ENCODE measurements around the gene SNX18. TPM values are rescaled to one million over a fixed set of nuclear protein-coding genes. Genes with fewer than 3 reads are reported as not detected.
A peak's percentile ranks its signal among the peaks of the same experiment; 100 is the strongest.

Gene SNX18
- total RNA-seq, 2 donors from 2014 or later = 19.7 to 20.5 TPM

DNA sequence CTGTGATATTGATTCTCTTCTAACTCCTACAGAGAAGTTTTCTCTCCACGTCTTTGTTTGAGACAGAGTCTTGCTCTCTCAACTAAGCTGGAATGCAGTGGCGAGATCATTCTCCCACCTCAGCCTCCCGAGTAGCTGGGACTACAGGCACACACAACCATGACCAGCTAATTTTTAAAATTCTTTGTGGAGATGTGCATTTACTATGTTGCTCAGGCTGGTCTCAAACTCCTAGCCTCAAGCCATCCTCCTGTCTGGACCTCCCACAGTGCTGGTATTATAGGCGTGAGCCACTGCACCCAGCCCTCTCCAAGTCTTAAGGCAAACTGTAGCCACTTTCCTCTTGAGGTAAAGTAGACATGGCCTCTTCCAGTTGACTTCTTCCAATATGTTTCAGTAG lies 72.2 kb downstream of the SNX18 start:
- Mint-ChIP-seq H3K4me1 (peaks cover 18% of the 10 kb centered on the region), H3K4me3 (no peak overlapping the region), H3K27me3 (ENCODE audit: insufficient read depth) (no peaks in the 10 kb centered on the region), H3K36me3 (ENCODE audit: low read depth) (no peaks in the 10 kb centered on the region), H3K9me3 (peaks cover 15% of the 10 kb centered on the region), H3K27ac (peak overlapping the region; percentile 29)
- no peaks in the 10 kb centered on the region for H3K27me3 ChIP-seq (ENCODE audit: control insufficient read depth, insufficient read depth, low read length, poor library complexity, severe bottlenecking)
- H3K9ac ChIP-seq (ENCODE audit: extremely low read depth, low read length, poor library complexity, severe bottlenecking) = no peak overlapping the region
- H3K4me3 ChIP-seq (ENCODE audit: low read length) = peak overlapping the region; percentile 25
- 71% methylated on average over 4 of the region's 4 CpGs; no CpG with 5 or more reads in 1 of the 2 experiments for WGBS, 2 experiments (ENCODE audit: insufficient coverage in 1 of 2, insufficient read length in 1 of 2)
- no peak overlapping the region for H3K27ac ChIP-seq (ENCODE audit: low read depth, low read length)
- peaks cover 3% of the 10 kb centered on the region for H3K4me1 ChIP-seq (ENCODE audit: control insufficient read depth, insufficient read depth, low read length)
- peaks cover 14% of the 10 kb centered on the region for H3K9me3 ChIP-seq (ENCODE audit: control insufficient read depth, low read length)
- TF ChIP-seq, protein P1, sequence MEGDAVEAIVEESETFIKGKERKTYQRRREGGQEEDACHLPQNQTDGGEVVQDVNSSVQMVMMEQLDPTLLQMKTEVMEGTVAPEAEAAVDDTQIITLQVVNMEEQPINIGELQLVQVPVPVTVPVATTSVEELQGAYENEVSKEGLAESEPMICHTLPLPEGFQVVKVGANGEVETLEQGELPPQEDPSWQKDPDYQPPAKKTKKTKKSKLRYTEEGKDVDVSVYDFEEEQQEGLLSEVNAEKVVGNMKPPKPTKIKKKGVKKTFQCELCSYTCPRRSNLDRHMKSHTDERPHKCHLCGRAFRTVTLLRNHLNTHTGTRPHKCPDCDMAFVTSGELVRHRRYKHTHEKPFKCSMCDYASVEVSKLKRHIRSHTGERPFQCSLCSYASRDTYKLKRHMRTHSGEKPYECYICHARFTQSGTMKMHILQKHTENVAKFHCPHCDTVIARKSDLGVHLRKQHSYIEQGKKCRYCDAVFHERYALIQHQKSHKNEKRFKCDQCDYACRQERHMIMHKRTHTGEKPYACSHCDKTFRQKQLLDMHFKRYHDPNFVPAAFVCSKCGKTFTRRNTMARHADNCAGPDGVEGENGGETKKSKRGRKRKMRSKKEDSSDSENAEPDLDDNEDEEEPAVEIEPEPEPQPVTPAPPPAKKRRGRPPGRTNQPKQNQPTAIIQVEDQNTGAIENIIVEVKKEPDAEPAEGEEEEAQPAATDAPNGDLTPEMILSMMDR (conservative IDR thresholded peaks at IDR 0.05) = no peak
- peak; percentile 73 for DNase-seq
- H3K36me3 ChIP-seq (ENCODE audit: control insufficient read depth, insufficient read depth, low read length) = no peaks in the 10 kb centered on the region

DNA sequence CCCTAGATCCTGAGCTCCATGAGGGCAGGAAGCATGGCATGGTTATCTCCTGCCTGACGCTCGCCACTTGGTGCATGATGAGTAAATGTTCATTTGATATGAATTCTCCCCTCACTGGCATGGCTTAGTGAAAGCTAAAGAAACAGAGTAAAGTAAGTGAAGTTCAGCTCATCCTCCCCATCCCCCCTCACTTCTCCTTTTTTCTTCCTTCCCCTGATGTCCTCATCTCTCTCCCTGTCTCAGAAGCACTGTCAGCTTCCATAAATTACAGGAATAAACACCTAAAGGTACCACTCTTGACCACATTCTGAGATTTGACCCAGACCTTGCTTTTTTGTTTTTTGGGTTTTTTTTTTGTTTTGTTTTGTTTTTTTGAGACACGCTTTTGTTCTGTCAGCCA lies 73.3 kb downstream of the SNX18 start:
- Histone ChIP-seq H3K36me3 (ENCODE audit: control insufficient read depth, insufficient read depth, low read length) (no peaks in the 10 kb centered on the region), H3K27ac (ENCODE audit: low read depth, low read length) (no peak overlapping the region), H3K9ac (ENCODE audit: extremely low read depth, low read length, poor library complexity, severe bottlenecking) (no peak overlapping the region), H3K4me1 (ENCODE audit: control insufficient read depth, insufficient read depth, low read length) (peaks cover 3% of the 10 kb centered on the region), H3K27me3 (ENCODE audit: control insufficient read depth, insufficient read depth, low read length, poor library complexity, severe bottlenecking) (no peaks in the 10 kb centered on the region), H3K9me3 (ENCODE audit: control insufficient read depth, low read length) (peaks cover 14% of the 10 kb centered on the region), H3K4me3 (ENCODE audit: low read length) (no peak overlapping the region)
- Mint-ChIP-seq H3K4me3 (no peak overlapping the region), H3K27me3 (ENCODE audit: insufficient read depth) (no peaks in the 10 kb centered on the region), H3K27ac (peak overlapping the region; percentile 29), H3K36me3 (ENCODE audit: low read depth) (no peaks in the 10 kb centered on the region), H3K4me1 (peaks cover 18% of the 10 kb centered on the region), H3K9me3 (peaks cover 13% of the 10 kb centered on the region)
- TF ChIP-seq, protein P1 (conservative IDR thresholded peaks at IDR 0.05) = no peak
- WGBS, 2 experiments (ENCODE audit: insufficient coverage in 1 of 2, insufficient read length in 1 of 2) = 96 to 100% methylated on average over 1 to 3 of the region's 3 CpGs
- DNase-seq = no peak

DNA sequence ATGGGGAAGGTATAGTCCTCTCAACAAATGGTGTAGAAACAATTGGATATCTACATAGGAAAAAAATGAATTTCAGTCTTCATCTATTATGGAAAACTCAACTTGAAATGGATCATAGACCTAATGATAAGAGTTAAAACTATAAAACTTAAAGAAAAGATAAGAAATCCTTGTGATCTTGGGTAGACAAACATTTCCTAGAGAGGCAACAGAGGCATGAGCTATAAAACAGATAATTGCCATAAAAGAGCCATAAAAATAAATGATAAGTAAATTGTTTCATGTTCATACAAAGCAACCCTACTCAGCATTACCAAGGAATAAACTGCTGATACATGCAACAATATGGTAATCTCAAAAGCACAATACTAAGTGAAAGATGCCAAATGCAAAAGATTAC lies 76.2 kb downstream of the SNX18 start:
- H3K9me3 Mint-ChIP-seq = peaks cover 12% of the 10 kb centered on the region
- peaks cover 18% of the 10 kb centered on the region for H3K4me1 Mint-ChIP-seq
- no peak overlapping the region for H3K4me3 Mint-ChIP-seq

More for the DNA sequence above, 76.2 kb downstream of the SNX18 start:
- no peak for DNase-seq
- H3K9me3 ChIP-seq (ENCODE audit: control insufficient read depth, low read length) = peaks cover 13% of the 10 kb centered on the region
- H3K4me1 ChIP-seq (ENCODE audit: control insufficient read depth, insufficient read depth, low read length) = peaks cover 3% of the 10 kb centered on the region
- H3K4me3 ChIP-seq (ENCODE audit: low read length) = no peak overlapping the region
- no peaks in the 10 kb centered on the region for H3K27me3 ChIP-seq (ENCODE audit: control insufficient read depth, insufficient read depth, low read length, poor library complexity, severe bottlenecking)
- no peak overlapping the region for H3K9ac ChIP-seq (ENCODE audit: extremely low read depth, low read length, poor library complexity, severe bottlenecking)
- Mint-ChIP-seq H3K27me3 (ENCODE audit: insufficient read depth) (no peaks in the 10 kb centered on the region), H3K27ac (no peak overlapping the region), H3K36me3 (ENCODE audit: low read depth) (peaks cover 3% of the 10 kb centered on the region)
- TF ChIP-seq, protein P1 (conservative IDR thresholded peaks at IDR 0.05) = no peak
- H3K27ac ChIP-seq (ENCODE audit: low read depth, low read length) = no peak overlapping the region
- no peaks in the 10 kb centered on the region for H3K36me3 ChIP-seq (ENCODE audit: control insufficient read depth, insufficient read depth, low read length)

Measured in endodermal cell (in vitro differentiated cells).